Measurements from ENCODE around the gene ZNF782.

Gene ZNF782

GRCh38 chr9:96877269-96877668 lies 23.0 kb upstream of the ZNF782 start:
- H3K27ac ChIP-seq = no peak overlapping the region
- no peak for TF ChIP-seq ZFX (IDR thresholded peaks at IDR 0.05; ENCODE audit: borderline replicate concordance)
- TF ChIP-seq, protein P1, sequence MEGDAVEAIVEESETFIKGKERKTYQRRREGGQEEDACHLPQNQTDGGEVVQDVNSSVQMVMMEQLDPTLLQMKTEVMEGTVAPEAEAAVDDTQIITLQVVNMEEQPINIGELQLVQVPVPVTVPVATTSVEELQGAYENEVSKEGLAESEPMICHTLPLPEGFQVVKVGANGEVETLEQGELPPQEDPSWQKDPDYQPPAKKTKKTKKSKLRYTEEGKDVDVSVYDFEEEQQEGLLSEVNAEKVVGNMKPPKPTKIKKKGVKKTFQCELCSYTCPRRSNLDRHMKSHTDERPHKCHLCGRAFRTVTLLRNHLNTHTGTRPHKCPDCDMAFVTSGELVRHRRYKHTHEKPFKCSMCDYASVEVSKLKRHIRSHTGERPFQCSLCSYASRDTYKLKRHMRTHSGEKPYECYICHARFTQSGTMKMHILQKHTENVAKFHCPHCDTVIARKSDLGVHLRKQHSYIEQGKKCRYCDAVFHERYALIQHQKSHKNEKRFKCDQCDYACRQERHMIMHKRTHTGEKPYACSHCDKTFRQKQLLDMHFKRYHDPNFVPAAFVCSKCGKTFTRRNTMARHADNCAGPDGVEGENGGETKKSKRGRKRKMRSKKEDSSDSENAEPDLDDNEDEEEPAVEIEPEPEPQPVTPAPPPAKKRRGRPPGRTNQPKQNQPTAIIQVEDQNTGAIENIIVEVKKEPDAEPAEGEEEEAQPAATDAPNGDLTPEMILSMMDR (IDR thresholded peaks at IDR 0.05) = no peak

DNA sequence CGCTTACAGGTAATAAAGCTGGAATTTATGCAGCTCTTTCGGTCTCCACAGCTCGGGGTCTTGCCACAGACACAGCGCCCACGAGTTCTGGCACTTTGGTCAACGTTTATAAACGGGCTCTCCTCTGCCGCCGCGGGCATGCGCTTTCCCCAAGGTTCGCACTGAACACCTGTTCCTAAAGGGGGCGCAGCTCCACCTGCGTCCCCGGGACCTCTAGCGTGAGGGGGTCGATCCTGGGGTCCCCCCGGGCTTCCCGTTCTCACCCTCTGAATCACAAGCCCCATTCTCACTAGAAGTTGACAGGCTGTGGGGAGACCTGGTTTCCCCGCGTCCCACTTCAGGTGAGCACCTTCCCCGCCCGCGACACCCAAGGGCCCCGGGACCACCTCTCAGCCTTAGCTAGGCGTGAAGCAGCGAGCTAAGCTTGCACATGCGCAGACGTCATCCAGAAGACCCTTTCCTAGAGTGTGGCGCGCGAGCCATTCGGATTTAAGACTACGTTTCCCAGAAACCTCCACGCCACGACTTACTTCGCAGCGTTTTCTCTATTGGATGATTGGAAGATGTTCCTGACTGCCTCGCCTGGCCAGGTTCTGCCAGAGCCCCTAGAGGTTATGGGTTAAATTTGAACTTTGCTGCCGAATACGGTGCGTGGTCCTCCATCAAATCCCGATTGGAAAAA lies 21.3 kb upstream of the ZNF782 start:
- TF ChIP-seq, protein P1 (IDR thresholded peaks at IDR 0.05) = peak; percentile 65
- no peak for TF ChIP-seq ZFX (IDR thresholded peaks at IDR 0.05; ENCODE audit: borderline replicate concordance)
- H3K27ac ChIP-seq = peak overlapping the region; percentile 58

DNA sequence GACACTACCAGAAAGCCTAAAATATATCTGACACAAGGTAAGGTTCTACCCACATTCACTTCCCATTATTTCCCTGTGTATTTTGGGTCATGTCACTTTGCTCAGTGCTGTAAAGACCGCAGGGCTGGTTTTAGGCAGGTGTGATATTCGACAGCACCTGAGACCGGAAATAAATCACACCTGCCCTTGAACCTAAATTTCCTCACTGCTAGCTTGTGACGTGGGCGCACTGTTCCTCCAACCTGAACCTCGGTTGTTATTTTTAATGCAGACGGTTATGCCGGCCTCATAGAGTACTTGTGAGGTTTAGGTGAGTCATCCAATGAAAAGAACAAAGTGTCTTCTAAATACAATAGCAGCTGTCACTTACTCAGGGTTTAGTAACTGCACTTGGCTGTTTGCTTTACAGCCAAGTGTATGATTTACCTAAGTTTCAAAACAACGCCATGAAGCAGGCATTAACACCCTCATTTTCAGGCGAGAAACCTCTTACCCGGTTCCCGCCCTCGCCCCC lies 20.7 kb upstream of the ZNF782 start:
- TF ChIP-seq ZFX (IDR thresholded peaks at IDR 0.05; ENCODE audit: borderline replicate concordance) = no peak
- TF ChIP-seq, protein P1 (IDR thresholded peaks at IDR 0.05) = no peak
- peak overlapping the region; percentile 58 for H3K27ac ChIP-seq

GRCh38 chr9:96874201-96874785 lies 20.0 kb upstream of the ZNF782 start:
- no peak overlapping the region for H3K27ac ChIP-seq
- TF ChIP-seq ZFX (IDR thresholded peaks at IDR 0.05; ENCODE audit: borderline replicate concordance) = no peak
- TF ChIP-seq, protein P1 (IDR thresholded peaks at IDR 0.05) = no peak

DNA sequence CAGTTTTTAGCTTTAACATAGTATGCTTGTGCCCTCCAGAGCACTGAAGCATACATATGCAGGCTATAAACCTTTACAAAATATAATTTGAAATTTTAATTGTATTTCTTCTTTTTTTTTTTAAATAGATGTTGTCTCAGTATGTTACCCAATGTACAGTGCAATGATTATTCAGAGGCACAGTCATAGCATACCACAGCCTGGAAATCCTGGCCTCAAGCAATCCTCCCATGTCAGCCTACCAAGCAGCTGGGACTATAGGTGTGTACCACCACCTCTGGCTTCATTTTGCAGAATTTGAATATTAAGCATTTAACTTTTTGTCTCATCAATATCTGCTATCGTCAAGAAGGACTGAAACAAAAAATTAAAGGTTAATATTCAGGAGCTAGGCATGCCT lies 16.9 kb upstream of the ZNF782 start:
- no peak for TF ChIP-seq ZFX (IDR thresholded peaks at IDR 0.05; ENCODE audit: borderline replicate concordance)
- TF ChIP-seq, protein P1 (IDR thresholded peaks at IDR 0.05) = no peak
- no peak overlapping the region for H3K27ac ChIP-seq

DNA sequence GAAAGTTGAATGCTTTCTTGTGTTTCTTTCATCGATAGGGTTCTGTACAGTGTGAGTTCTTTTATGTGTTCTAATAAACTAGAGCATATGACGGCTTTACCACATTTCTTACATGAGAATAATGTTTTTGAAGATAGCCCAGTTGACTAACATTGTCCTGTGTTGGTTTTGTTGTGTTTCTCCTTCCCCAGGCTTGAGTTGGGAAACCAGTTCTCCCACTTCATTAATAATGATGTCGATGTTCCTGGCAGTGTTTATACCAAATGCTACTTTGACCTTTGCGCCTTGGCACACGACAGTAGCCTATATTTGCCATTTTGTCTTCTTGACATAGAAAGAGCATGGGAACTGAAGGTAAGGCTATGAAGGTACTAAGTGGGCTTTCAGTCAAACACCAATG lies 14.4 kb upstream of the ZNF782 start:
- peak overlapping the region; percentile 75 for H3K27ac ChIP-seq
- TF ChIP-seq, protein P1 (IDR thresholded peaks at IDR 0.05) = no peak
- TF ChIP-seq ZFX (IDR thresholded peaks at IDR 0.05; ENCODE audit: borderline replicate concordance) = no peak

Measured in 22Rv1 (cell line).